ENCODE results near the gene DIDO1.

Gene DIDO1

DNA sequence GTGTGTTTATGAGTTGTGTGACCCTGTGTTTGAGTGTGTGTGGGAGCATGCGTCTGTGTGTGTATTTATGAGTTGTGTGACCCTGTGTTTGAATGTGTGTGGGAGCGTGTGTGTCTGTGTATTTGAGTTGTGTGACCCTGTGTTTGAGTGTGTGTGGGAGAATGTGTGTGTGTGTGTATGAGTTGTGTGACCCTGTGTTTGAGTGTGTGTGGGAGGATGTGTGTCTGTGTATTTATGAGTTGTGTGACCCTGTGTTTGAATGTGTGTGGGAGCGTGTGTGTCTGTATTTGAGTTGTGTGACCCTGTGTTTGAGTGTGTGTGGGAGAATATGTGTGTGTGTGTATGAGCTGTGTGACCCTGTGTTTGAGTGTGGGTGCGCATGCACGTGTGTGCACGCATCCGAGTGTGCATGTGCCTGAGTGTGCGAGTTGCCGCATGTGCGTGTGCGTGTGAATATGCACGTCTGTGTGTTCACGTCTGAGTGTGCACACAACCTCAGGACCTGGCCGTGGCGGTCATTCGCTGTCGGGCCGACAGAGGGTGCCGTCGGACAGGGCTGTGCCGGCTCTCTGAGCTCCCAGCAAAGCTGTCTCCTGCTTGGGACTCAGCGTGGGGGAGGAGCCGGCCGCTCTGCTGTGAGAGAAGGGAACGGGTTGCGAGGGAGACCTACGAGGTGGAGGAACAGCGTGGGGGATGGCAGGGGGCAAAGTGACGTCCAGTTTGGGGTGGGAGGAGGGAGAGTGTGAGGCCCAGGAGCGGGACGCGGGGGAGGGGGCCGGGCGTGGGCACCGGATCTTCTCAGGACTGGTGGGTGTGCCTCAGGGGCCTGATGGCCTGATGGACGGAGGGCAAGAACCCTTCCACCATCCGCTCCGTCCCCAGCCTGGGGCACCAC, 45.9 kb upstream of the DIDO1 start:
- Histone ChIP-seq H3K9me2 (replicated peaks; ENCODE audit: insufficient read depth, low read length) (no peaks in the 10 kb centered on the region), H3F3A (ENCODE audit: insufficient read depth) (no peaks in the 10 kb centered on the region), H3K79me2 (ENCODE audit: insufficient read depth, low read length) (no peaks in the 10 kb centered on the region), H3K36me3 (ENCODE audit: low read length) (no peaks in the 10 kb centered on the region), H4K20me1 (ENCODE audit: low read depth, low read length) (no peaks in the 10 kb centered on the region), H3K9me3 (ENCODE audit: insufficient read depth, low read length) (no peaks in the 10 kb centered on the region), H3K9ac (ENCODE audit: low read length) (no peak overlapping the region), H3K27ac (ENCODE audit: low read depth, low read length) (no peak overlapping the region), H3K4me2 (ENCODE audit: low read depth, low read length, poor library complexity, severe bottlenecking) (no peak overlapping the region), H2AFZ (ENCODE audit: low read depth, low read length, severe bottlenecking) (no peak overlapping the region), H3K4me3 (ENCODE audit: insufficient read depth, low read length, poor library complexity, severe bottlenecking) (no peak overlapping the region), H3K27me3 (ENCODE audit: low read length) (no peaks in the 10 kb centered on the region)
- TF ChIP-seq, protein P1, sequence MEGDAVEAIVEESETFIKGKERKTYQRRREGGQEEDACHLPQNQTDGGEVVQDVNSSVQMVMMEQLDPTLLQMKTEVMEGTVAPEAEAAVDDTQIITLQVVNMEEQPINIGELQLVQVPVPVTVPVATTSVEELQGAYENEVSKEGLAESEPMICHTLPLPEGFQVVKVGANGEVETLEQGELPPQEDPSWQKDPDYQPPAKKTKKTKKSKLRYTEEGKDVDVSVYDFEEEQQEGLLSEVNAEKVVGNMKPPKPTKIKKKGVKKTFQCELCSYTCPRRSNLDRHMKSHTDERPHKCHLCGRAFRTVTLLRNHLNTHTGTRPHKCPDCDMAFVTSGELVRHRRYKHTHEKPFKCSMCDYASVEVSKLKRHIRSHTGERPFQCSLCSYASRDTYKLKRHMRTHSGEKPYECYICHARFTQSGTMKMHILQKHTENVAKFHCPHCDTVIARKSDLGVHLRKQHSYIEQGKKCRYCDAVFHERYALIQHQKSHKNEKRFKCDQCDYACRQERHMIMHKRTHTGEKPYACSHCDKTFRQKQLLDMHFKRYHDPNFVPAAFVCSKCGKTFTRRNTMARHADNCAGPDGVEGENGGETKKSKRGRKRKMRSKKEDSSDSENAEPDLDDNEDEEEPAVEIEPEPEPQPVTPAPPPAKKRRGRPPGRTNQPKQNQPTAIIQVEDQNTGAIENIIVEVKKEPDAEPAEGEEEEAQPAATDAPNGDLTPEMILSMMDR (IDR thresholded peaks at IDR 0.05; ENCODE audit: insufficient read depth, low read length, poor library complexity, severe bottlenecking) = peak; percentile 87
- no peak for TF ChIP-seq EZH2phosphoT487 (conservative IDR thresholded peaks at IDR 0.05; ENCODE audit: low read length)

DNA sequence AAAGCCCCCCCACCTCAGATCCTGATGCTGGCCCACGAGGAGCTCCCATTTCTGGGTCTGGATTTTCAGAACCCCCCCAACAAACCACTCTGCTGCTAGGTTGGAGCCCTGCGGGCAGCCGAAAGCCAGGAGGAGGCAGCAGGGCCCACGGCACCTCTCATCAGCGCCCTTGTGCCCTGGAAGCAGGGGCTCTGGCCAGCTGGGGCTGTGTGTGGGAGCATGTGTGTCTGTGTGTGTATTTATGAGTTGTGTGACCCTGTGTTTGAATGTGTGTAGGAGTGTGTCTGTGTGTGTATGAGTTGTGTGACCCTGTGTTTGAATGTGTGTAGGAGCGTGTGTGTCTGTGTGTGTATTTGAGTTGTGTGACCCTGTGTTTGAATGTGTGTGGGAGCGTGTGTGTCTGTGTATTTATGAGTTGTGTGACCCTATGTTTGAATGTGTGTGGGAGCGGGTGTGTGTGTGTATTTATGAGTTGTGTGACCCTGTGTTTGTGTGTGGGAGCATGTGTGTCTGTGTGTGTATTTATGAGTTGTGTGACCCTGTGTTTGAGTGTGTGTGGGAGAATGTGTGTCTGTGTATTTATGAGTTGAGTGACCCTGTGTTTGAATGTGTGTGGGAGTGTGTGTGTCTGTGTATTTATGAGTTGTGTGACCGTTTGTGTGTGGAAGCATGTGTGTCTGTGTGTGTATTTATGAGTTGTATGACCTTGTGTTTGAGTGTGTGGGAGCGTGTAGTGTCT, 45.1 kb upstream of the DIDO1 start:
- Histone ChIP-seq H3K36me3 (ENCODE audit: low read length) (no peaks in the 10 kb centered on the region), H2AFZ (ENCODE audit: low read depth, low read length, severe bottlenecking) (no peak overlapping the region), H3K4me3 (ENCODE audit: insufficient read depth, low read length, poor library complexity, severe bottlenecking) (no peak overlapping the region), H3F3A (ENCODE audit: insufficient read depth) (no peaks in the 10 kb centered on the region), H3K79me2 (ENCODE audit: insufficient read depth, low read length) (no peaks in the 10 kb centered on the region), H3K9ac (ENCODE audit: low read length) (no peak overlapping the region), H3K9me3 (ENCODE audit: insufficient read depth, low read length) (no peaks in the 10 kb centered on the region), H4K20me1 (ENCODE audit: low read depth, low read length) (no peaks in the 10 kb centered on the region), H3K4me2 (ENCODE audit: low read depth, low read length, poor library complexity, severe bottlenecking) (no peak overlapping the region), H3K9me2 (replicated peaks; ENCODE audit: insufficient read depth, low read length) (no peaks in the 10 kb centered on the region), H3K27ac (ENCODE audit: low read depth, low read length) (no peak overlapping the region), H3K27me3 (ENCODE audit: low read length) (no peaks in the 10 kb centered on the region)
- TF ChIP-seq, protein P1 (IDR thresholded peaks at IDR 0.05; ENCODE audit: insufficient read depth, low read length, poor library complexity, severe bottlenecking) = no peak
- no peak for TF ChIP-seq EZH2phosphoT487 (conservative IDR thresholded peaks at IDR 0.05; ENCODE audit: low read length)

DNA sequence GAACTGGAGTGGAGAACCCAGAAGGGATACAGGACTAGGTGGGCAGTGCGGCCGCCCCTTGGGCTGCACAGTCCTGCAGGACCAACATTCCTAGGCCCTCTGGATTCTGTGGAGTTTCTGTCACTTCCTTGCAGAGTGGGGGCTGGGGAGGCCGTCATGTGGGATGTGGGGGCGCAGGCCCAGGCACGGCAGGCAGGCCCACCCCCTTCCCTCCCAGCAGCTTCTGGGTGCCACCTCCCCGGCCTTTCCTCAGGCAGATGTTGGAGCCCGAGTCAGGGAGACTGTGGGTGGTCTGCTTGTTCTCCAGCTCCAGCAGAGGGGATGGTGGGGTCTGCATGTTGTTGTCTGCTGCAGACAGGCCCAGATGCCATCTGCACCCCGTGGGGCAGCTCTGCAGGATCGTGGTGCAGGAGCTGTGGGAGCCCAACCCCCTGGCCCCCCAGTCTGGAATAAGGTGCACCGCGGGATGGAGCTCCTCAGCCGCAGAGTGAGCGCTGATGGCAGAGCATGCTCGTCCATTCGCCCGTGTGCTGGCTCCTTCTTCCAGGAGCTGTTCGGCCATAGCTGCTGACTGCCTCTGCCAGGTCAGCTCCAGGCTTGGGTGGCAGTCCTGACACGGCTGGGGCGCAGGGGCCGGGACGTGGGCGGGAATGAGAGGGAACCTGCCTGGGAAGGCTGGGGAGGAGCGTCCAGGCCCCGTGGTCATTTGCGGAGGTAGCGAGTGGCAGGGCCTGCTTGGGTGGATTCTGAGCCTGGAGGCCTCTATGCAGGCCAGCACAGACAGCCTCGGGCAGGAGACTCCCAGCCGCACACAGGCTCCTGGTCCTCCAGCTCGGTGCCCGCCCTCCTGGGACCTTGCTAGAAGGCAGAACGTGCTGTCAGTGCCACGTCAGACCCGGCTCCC, 44.3 kb upstream of the DIDO1 start:
- Histone ChIP-seq H2AFZ (ENCODE audit: low read depth, low read length, severe bottlenecking) (no peak overlapping the region), H3K9me3 (ENCODE audit: insufficient read depth, low read length) (no peaks in the 10 kb centered on the region), H3K79me2 (ENCODE audit: insufficient read depth, low read length) (no peaks in the 10 kb centered on the region), H3F3A (ENCODE audit: insufficient read depth) (no peaks in the 10 kb centered on the region), H3K36me3 (ENCODE audit: low read length) (no peaks in the 10 kb centered on the region), H3K27ac (ENCODE audit: low read depth, low read length) (no peak overlapping the region), H3K4me2 (ENCODE audit: low read depth, low read length, poor library complexity, severe bottlenecking) (no peak overlapping the region), H3K27me3 (ENCODE audit: low read length) (no peaks in the 10 kb centered on the region), H3K9ac (ENCODE audit: low read length) (no peak overlapping the region), H3K9me2 (replicated peaks; ENCODE audit: insufficient read depth, low read length) (no peaks in the 10 kb centered on the region), H3K4me3 (ENCODE audit: insufficient read depth, low read length, poor library complexity, severe bottlenecking) (no peak overlapping the region), H4K20me1 (ENCODE audit: low read depth, low read length) (no peaks in the 10 kb centered on the region)
- TF ChIP-seq, protein P1 (IDR thresholded peaks at IDR 0.05; ENCODE audit: insufficient read depth, low read length, poor library complexity, severe bottlenecking) = no peak
- no peak for TF ChIP-seq EZH2phosphoT487 (conservative IDR thresholded peaks at IDR 0.05; ENCODE audit: low read length)

Data from SU-DHL-6 (cell line).